ENCODE data around the gene HDAC3. TPM values are rescaled to one million over a fixed set of nuclear protein-coding genes. Genes with fewer than 3 reads are reported as not detected.

The HDAC3 gene
- total RNA-seq, 1 donor from 2014 or later, result 84.9 TPM

DNA sequence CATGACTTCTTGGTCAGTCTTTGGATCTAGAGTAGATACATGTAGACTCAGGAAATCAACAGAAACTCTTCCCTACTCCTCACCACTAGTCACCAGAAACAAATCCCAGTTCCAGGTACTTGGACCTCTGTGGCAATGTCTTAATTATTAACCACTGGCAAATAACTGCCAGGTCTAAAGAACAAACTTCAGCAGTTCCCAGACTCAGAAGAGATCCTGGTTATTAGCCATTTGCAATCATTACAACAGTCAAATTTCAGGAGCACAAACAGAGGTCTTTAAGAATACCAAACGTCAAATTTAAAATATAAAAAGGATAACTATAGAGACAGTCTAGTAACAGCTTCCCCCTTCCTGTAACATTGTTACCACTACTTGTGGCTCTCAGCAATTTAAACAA is 28.1 kb downstream of the HDAC3 start:
- H3K27ac Mint-ChIP-seq (ENCODE audit: unreplicated experiment), result peak overlapping the region; percentile 77
- DNase-seq (ENCODE audit: low spot score), result no peak
- TF ChIP-seq CTCF (IDR thresholded peaks at IDR 0.05; ENCODE audit: unreplicated experiment), result no peak
- H3K9me3 Mint-ChIP-seq (ENCODE audit: unreplicated experiment), result no peaks in the 10 kb centered on the region
- H3K36me3 Mint-ChIP-seq (ENCODE audit: low read depth, unreplicated experiment), result peaks cover 12% of the 10 kb centered on the region
- peaks cover 2% of the 10 kb centered on the region for H3K27me3 Mint-ChIP-seq (ENCODE audit: unreplicated experiment)
- no peak overlapping the region for H3K4me3 Mint-ChIP-seq (ENCODE audit: unreplicated experiment)
- peaks cover 46% of the 10 kb centered on the region for H3K4me1 Mint-ChIP-seq (ENCODE audit: unreplicated experiment)

- TF ChIP-seq CTCF (IDR thresholded peaks at IDR 0.05; ENCODE audit: unreplicated experiment), result no peak
- H3K27me3 Mint-ChIP-seq (ENCODE audit: unreplicated experiment), result peaks cover 2% of the 10 kb centered on the region
- DNase-seq (ENCODE audit: low spot score), result no peak
- peaks cover 41% of the 10 kb centered on the region for H3K4me1 Mint-ChIP-seq (ENCODE audit: unreplicated experiment)
- H3K27ac Mint-ChIP-seq (ENCODE audit: unreplicated experiment), result peak overlapping the region; percentile 77
- H3K4me3 Mint-ChIP-seq (ENCODE audit: unreplicated experiment), result no peak overlapping the region
- H3K36me3 Mint-ChIP-seq (ENCODE audit: low read depth, unreplicated experiment), result peaks cover 12% of the 10 kb centered on the region
- H3K9me3 Mint-ChIP-seq (ENCODE audit: unreplicated experiment), result no peaks in the 10 kb centered on the region
These were observed 28.6 kb downstream of the HDAC3 start for GRCh38 chr5:141608046-141608445.

- Mint-ChIP-seq H3K27me3 (ENCODE audit: unreplicated experiment) (peaks cover 2% of the 10 kb centered on the region), H3K36me3 (ENCODE audit: low read depth, unreplicated experiment) (peaks cover 8% of the 10 kb centered on the region), H3K9me3 (ENCODE audit: unreplicated experiment) (no peaks in the 10 kb centered on the region), H3K4me1 (ENCODE audit: unreplicated experiment) (peaks cover 33% of the 10 kb centered on the region), H3K4me3 (ENCODE audit: unreplicated experiment) (peak overlapping the region; percentile 73), H3K27ac (ENCODE audit: unreplicated experiment) (peak overlapping the region; percentile 99)
- peak; percentile 36 for DNase-seq (ENCODE audit: low spot score)
- TF ChIP-seq CTCF (IDR thresholded peaks at IDR 0.05; ENCODE audit: unreplicated experiment), result no peak
These were observed 30.9 kb downstream of the HDAC3 start for GRCh38 chr5:141605523-141606277.

DNA sequence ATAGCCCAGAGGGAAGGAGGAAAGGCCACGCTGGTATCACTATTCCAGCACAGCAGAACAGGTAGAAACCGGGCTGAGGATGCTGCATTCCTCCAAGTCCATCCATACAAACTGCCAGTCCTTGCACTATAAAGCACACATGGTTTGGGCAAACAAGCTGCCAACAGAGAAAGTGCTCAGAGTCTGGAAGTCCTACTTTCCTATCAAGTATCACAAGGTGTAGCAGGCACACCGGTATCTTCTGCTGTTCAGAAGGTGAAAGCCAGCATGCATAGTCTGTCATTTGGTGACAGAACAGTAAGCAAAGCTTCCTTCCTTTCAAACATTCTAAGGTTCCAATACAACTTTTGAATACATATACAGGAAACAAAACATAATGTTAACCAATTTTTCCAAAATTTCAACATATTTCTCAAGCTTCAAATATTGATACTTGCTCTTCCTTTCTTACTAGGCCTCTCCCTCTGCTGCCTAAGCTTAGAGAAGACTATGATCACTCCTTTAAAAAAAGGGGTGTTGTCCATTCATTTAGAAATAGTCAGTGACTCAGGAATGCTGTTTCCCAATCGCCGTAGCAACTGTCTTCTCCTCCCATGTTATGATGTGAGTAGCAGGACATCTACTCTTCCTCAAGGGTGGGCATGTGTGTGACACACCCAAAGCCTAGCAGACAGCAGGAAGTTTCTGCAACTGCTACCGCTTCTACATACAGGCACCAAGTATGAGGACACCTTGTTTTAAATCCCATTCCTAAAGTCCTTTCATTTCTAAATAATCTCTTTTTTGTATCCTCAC is 32.5 kb downstream of the HDAC3 start:
- peaks cover 2% of the 10 kb centered on the region for H3K27me3 Mint-ChIP-seq (ENCODE audit: unreplicated experiment)
- no peaks in the 10 kb centered on the region for H3K9me3 Mint-ChIP-seq (ENCODE audit: unreplicated experiment)
- DNase-seq (ENCODE audit: low spot score), result peak; percentile 48

More for the DNA sequence above, 32.5 kb downstream of the HDAC3 start:
- Mint-ChIP-seq H3K36me3 (ENCODE audit: low read depth, unreplicated experiment) (peaks cover 3% of the 10 kb centered on the region), H3K4me1 (ENCODE audit: unreplicated experiment) (peaks cover 30% of the 10 kb centered on the region), H3K4me3 (ENCODE audit: unreplicated experiment) (peak overlapping the region; percentile 45), H3K27ac (ENCODE audit: unreplicated experiment) (peak overlapping the region; percentile 97)
- no peak for TF ChIP-seq CTCF (IDR thresholded peaks at IDR 0.05; ENCODE audit: unreplicated experiment)

All from endothelial cell (in vitro differentiated cells).